CD14-positive monocyte (primary cell): ENCODE data around the gene INPP5A. TPM values are rescaled to one million over a fixed set of nuclear protein-coding genes. Genes with fewer than 3 reads are reported as not detected.

ENCODE experiments used
- DNase-seq, 3 donors: peaks; one replicate each; pipeline ENCODE4 v3.0.0-alpha.2; 2011 to 2022
- H2AFZ ChIP-seq: 2 replicates; pipeline ENCODE4 v1.6.0; 2012; ENCODE audit warnings: mild to moderate bottlenecking, low read depth, low read length, inconsistent platforms; ENCODE audit not compliant: insufficient read depth, poor library complexity, severe bottlenecking
- H3K27ac ChIP-seq, 2 donors: 1 replicate in 1 of 2; 2 replicates in 1 of 2; pipeline ENCODE4 v1.5.1; 2012 to 2013; ENCODE audit warnings: low read length in 2 of 2, control low read depth in 1 of 2, inconsistent platforms in 1 of 2, low read depth in 1 of 2, mild to moderate bottlenecking in 1 of 2
- H3K27me3 ChIP-seq, 2 donors: one replicate each; pipeline versions ENCODE4 v1.6.0 to v1.6.1; 2011 to 2013; ENCODE audit warnings: low read length in 2 of 2; ENCODE audit not compliant: control insufficient read depth in 2 of 2, insufficient read depth in 2 of 2
- H3K36me3 ChIP-seq, 2 donors: replicated peaks in 1 of 2; 1 replicate in 1 of 2; 2 replicates in 1 of 2; pipeline versions ENCODE4 v1.5.1 to v1.6.1; 2012 to 2013; ENCODE audit warnings: low read length in 2 of 2, control low read depth in 1 of 2, inconsistent platforms in 1 of 2, mild to moderate bottlenecking in 1 of 2; ENCODE audit not compliant: insufficient read depth in 2 of 2, control insufficient read depth in 1 of 2
- H3K4me1 ChIP-seq, 2 donors: 1 replicate in 1 of 2; 2 replicates in 1 of 2; pipeline versions ENCODE4 v1.5.1 to v1.6.1; 2012 to 2013; ENCODE audit warnings: low read length in 2 of 2, control low read depth in 1 of 2, inconsistent platforms in 1 of 2, mild to moderate bottlenecking in 1 of 2, moderate library complexity in 1 of 2; ENCODE audit not compliant: insufficient read depth in 2 of 2, control insufficient read depth in 1 of 2
- H3K4me2 ChIP-seq: replicated peaks from 2 replicates; pipeline ENCODE3; 2012; ENCODE audit warnings: low read length, moderate library complexity, mild to moderate bottlenecking; ENCODE audit not compliant: poor library complexity, severe bottlenecking; ENCODE audit errors: extremely low read depth
- H3K4me3 ChIP-seq, 3 experiments: fragments of 200-600 bp in 1 of 3; sonication (generic) in 1 of 3; replicated peaks in 1 of 3; 1 replicate in 2 of 3; 2 replicates in 1 of 3; pipeline ENCODE4 v1.5.1; 2011 to 2013; ENCODE audit warnings: low read length in 3 of 3, mild to moderate bottlenecking in 3 of 3, control low read depth in 2 of 3, low read depth in 2 of 3, inconsistent platforms in 1 of 3, moderate library complexity in 1 of 3
- H3K79me2 ChIP-seq: 2 replicates; pipeline ENCODE4 v1.6.0; 2012; ENCODE audit warnings: mild to moderate bottlenecking, control low read depth, inconsistent platforms, low read length, moderate library complexity; ENCODE audit not compliant: insufficient read depth
- H3K9ac ChIP-seq: 2 replicates; pipeline ENCODE4 v1.6.0; 2017; ENCODE audit warnings: low read length, mild to moderate bottlenecking; ENCODE audit not compliant: insufficient read depth, poor library complexity, severe bottlenecking
- H3K9me3 ChIP-seq, 2 donors: replicated peaks in 1 of 2; 1 replicate in 1 of 2; 2 replicates in 1 of 2; pipeline versions ENCODE4 v1.5.1 to v1.6.1; 2012 to 2013; ENCODE audit warnings: low read length in 2 of 2, control low read depth in 1 of 2; ENCODE audit not compliant: control insufficient read depth in 1 of 2, insufficient read depth in 1 of 2
- H4K20me1 ChIP-seq: 2 replicates; pipeline ENCODE4 v1.6.0; 2012; ENCODE audit warnings: mild to moderate bottlenecking, low read length, control low read depth, moderate library complexity; ENCODE audit not compliant: insufficient read depth
- H3K27ac Mint-ChIP-seq, 7 donors: one replicate each; pipeline ENCODE4 v1.8.0; 2020; ENCODE audit warnings: mild to moderate bottlenecking in 7 of 7, mixed read lengths in 7 of 7, moderate library complexity in 6 of 7, inconsistent platforms in 2 of 7
- H3K27me3 Mint-ChIP-seq, 3 donors: one replicate each; pipeline ENCODE4 v1.8.0; 2021 to 2022; ENCODE audit warnings: low read depth in 3 of 3, mild to moderate bottlenecking in 3 of 3, mixed read lengths in 3 of 3, moderate library complexity in 3 of 3, inconsistent platforms in 1 of 3
- H3K36me3 Mint-ChIP-seq, 2 donors: one replicate each; pipeline ENCODE4 v1.8.0; 2020; ENCODE audit warnings: mixed read lengths in 2 of 2, inconsistent platforms in 1 of 2, mild to moderate bottlenecking in 1 of 2
- H3K4me1 Mint-ChIP-seq: one replicate; pipeline ENCODE4 v1.8.0; 2020; ENCODE audit warnings: mild to moderate bottlenecking, mixed read lengths
- H3K4me3 Mint-ChIP-seq, 2 donors: one replicate each; pipeline ENCODE4 v1.8.0; 2020; ENCODE audit warnings: mild to moderate bottlenecking in 2 of 2, mixed read lengths in 2 of 2, moderate library complexity in 1 of 2
- H3K9me3 Mint-ChIP-seq, 7 donors: one replicate each; pipeline ENCODE4 v1.8.0; 2020 to 2022; ENCODE audit warnings: mixed read lengths in 7 of 7, mild to moderate bottlenecking in 6 of 7, moderate library complexity in 6 of 7, inconsistent platforms in 2 of 7
- CTCF ChIP-seq: fragments of 200-600 bp; IDR thresholded peaks from one replicate; pipeline ENCODE4 v1.8.0; 2022; ENCODE audit warnings: antibody characterized with exemption, mild to moderate bottlenecking
- WGBS: methylation state at CpG from one replicate; pipeline ENCODE4 v1.1.5; 2013; ENCODE audit warnings: missing lambda C conversion rate; ENCODE audit not compliant: insufficient coverage; 5-methylcytosine and 5-hydroxymethylcytosine counted together
- intact Hi-C, 2 donors: fragments of 100-400 bp; cut with micrococcal nuclease; formaldehyde crosslinking; loops; one replicate each; pipeline versions ENCODE4 v1.15.0 to v1.15.1; 2023
- polyA plus RNA-seq, 3 donors: library from polyadenylated mRNA; depleted of rRNA in 1 of 3; unstranded in 2 of 3; stranded (reverse) in 1 of 3; fragments of 300-500 nt in 2 of 3; fragments of >200 nt in 1 of 3; fragmentation: Illumina TruSeq in 2 of 3; gene quantifications; 1 replicate in 2 of 3; 2 replicates in 1 of 3; pipeline ENCODE4 v1.2.3, GENCODE V29; 2012 to 2021

Gene INPP5A
- polyA plus RNA-seq, 3 donors: 0.87 to 17.2 (median 2.9) TPM

GRCh38 chr10:132761395-132762060 is 223.9 kb downstream of the INPP5A start:
- 100% methylated on average over 6 of the region's 11 CpGs for WGBS
- Histone ChIP-seq H4K20me1 (no peaks in the 10 kb centered on the region), H3K4me2 (no peak overlapping the region), H3K4me3 (no peak overlapping the region), H3K27me3 (no peaks in the 10 kb centered on the region), H2AFZ (no peak overlapping the region), H3K9ac (no peak overlapping the region), H3K79me2 (no peaks in the 10 kb centered on the region), H3K9me3 (peaks cover 0 to 4% of the 10 kb centered on the region in 2 donors), H3K27ac (no peak overlapping the region), H3K36me3 (peaks cover 28 to 43% of the 10 kb centered on the region in 2 donors), H3K4me1 (no peaks in the 10 kb centered on the region)
- TF ChIP-seq CTCF: no peak
- peaks cover 3 to 20% (median 11%) of the 10 kb centered on the region in 7 donors for H3K9me3 Mint-ChIP-seq
- intact Hi-C loops: no loop called here
- H3K27ac Mint-ChIP-seq: peak overlapping the region in 1 of 7 donors; percentile 19
- no peaks in the 10 kb centered on the region for H3K4me1 Mint-ChIP-seq
- H3K36me3 Mint-ChIP-seq: peaks cover 43 to 66% of the 10 kb centered on the region in 2 donors
- H3K4me3 Mint-ChIP-seq: no peak overlapping the region
- H3K27me3 Mint-ChIP-seq: peaks cover 0 to 2% (median 0%) of the 10 kb centered on the region in 3 donors
- DNase-seq: no peak

DNA sequence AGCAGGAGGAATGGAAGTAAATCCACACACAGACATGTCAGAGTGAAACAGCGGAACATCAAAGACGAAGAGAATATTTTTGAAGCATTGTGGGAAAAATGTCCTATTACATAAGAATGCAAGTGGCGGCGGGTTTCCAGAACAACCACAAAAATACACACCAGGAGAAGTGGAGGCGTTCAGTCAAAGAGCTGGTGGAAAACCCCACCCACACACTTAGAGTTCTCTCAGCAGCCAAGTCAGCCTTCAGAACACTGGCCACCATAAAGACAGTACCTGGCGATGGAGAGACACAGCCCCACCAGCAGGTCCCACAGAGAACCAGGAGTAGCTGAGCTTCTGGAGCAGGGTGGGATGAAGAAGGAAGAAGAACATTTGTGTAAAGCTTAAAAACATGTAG is 224.7 kb downstream of the INPP5A start:
- Histone ChIP-seq H3K4me1 (no peaks in the 10 kb centered on the region), H3K4me2 (no peak overlapping the region), H3K79me2 (no peaks in the 10 kb centered on the region), H4K20me1 (no peaks in the 10 kb centered on the region), H3K36me3 (peaks cover 26 to 38% of the 10 kb centered on the region in 2 donors), H3K27ac (no peak overlapping the region), H3K4me3 (no peak overlapping the region), H3K27me3 (no peaks in the 10 kb centered on the region), H3K9me3 (peaks cover 0 to 6% of the 10 kb centered on the region in 2 donors), H2AFZ (no peak overlapping the region), H3K9ac (no peak overlapping the region)
- Mint-ChIP-seq H3K36me3 (peaks cover 41 to 65% of the 10 kb centered on the region in 2 donors), H3K27ac (no peak overlapping the region), H3K27me3 (peaks cover 0 to 2% (median 0%) of the 10 kb centered on the region in 3 donors), H3K4me1 (no peaks in the 10 kb centered on the region), H3K4me3 (no peak overlapping the region), H3K9me3 (peaks cover 4 to 20% (median 13%) of the 10 kb centered on the region in 7 donors)
- TF ChIP-seq CTCF: no peak
- DNase-seq: no peak
- intact Hi-C loops: no loop called here
- WGBS: 90% methylated on average over 4 of the region's 6 CpGs
